ENCODE results near the gene DCDC2B. TPM values are rescaled to one million over a fixed set of nuclear protein-coding genes. Genes with fewer than 3 reads are reported as not detected.

DCDC2B gene
- total and polyA plus RNA-seq, 9 of the 15 experiments (the other 6 are each of a cell fraction or from before 2014, with no cell fraction given) = not detected

- no peak for TF ChIP-seq RERE (CRISPR knock-in tag; IDR thresholded peaks at IDR 0.05; ENCODE audit: borderline replicate concordance)
- TF ChIP-seq PCBP1 (IDR thresholded peaks at IDR 0.05; ENCODE audit: low read depth, low read length, poor library complexity, severe bottlenecking) = peak; percentile 95
- peak; percentile 86 for TF ChIP-seq STAT6 (CRISPR knock-in tag; IDR thresholded peaks at IDR 0.05)
- no peak; the same call in 1 of the 2 replicates for TF ChIP-seq ZNF77 (CRISPR knock-in tag; IDR thresholded peaks at IDR 0.05)
- TF ChIP-seq BRD9 (IDR thresholded peaks at IDR 0.05; ENCODE audit: low read depth, partially characterized antibody) = no peak
- no peak for TF ChIP-seq CHD4 (IDR thresholded peaks at IDR 0.05; ENCODE audit: insufficient read depth, insufficient replicate concordance, low read depth, low read length, poor library complexity, severe bottlenecking)
- peak; percentile 80; the same call in 1 of the 2 replicates for TF ChIP-seq NR2C2 (CRISPR knock-in tag; IDR thresholded peaks at IDR 0.05)
- peak; percentile 93 for TF ChIP-seq NR2C2 (tag; IDR thresholded peaks at IDR 0.05)
- TF ChIP-seq ZNF766 (CRISPR knock-in tag; conservative IDR thresholded peaks at IDR 0.05) = peak; percentile 53; the same call in 1 of the 2 replicates
- TF ChIP-seq TBL1XR1 (IDR thresholded peaks at IDR 0.05; ENCODE audit: low read length in 2 of 2) = peak; percentile 14 to 34; a peak in 2 of 4 replicates
- TF ChIP-seq ATF7 (IDR thresholded peaks at IDR 0.05) = peak; percentile 86
- TF ChIP-seq SMARCB1 (IDR thresholded peaks at IDR 0.05; ENCODE audit: insufficient read length, low read depth) = no peak
- peak; percentile 53; the same call in 1 of the 2 replicates for TF ChIP-seq NCOA1 (IDR thresholded peaks at IDR 0.05; ENCODE audit: low read depth)
- 0 out of 2 replicates have a peak, but pooled peaks have one; percentile 13 for TF ChIP-seq THAP7 (CRISPR knock-in tag; IDR thresholded peaks at IDR 0.05)
- TF ChIP-seq ZBTB12 (CRISPR knock-in tag; IDR thresholded peaks at IDR 0.05) = peak; percentile 57; the same call in 1 of the 2 replicates
- TF ChIP-seq ZNF584 (CRISPR knock-in tag; IDR thresholded peaks at IDR 0.05; ENCODE audit: low read depth) = peak; percentile 95
- TF ChIP-seq FOXJ2 (tag; IDR thresholded peaks at IDR 0.05) = peak; percentile 1; the same call in 1 of the 2 replicates
Observed at GRCh38 chr1:32179443-32180185, 29.3 kb upstream of the DCDC2B start, which contains the start of gene TXLNA (continued).

All from K562 (cell line).